HCT116 (cell line): ENCODE data around the gene MBTPS2. TPM values are rescaled to one million over a fixed set of nuclear protein-coding genes. Genes with fewer than 3 reads are reported as not detected.

Experiments used
- total RNA-seq: library from RNA; stranded (reverse); gene quantifications from one replicate; pipeline ENCODE4 v1.2.1, GENCODE V29; 2021; ENCODE audit not compliant: unreplicated experiment

The MBTPS2 gene
- total RNA-seq, 1 experiment from 2014 or later: 16.9 TPM

Other genes starting within 250 kb of the MBTPS2 start
- gene KLHL34, start 181.3 kb upstream of the MBTPS2 start, total RNA-seq: not detected
- 0.59 TPM for gene SMPX, start 81.5 kb upstream of the MBTPS2 start, total RNA-seq
- gene YY2, start 16.4 kb downstream of the MBTPS2 start, total RNA-seq: 2.7 TPM
- gene SMS, start 101.1 kb downstream of the MBTPS2 start, total RNA-seq: 164 TPM
- 0.27 TPM for gene PHEX, start 192.7 kb downstream of the MBTPS2 start, total RNA-seq